Ectodermal cell (in vitro differentiated cells): ENCODE data around the gene EHF.

Experiments
- H3K27ac ChIP-seq: 2 replicates; pipeline ENCODE4 v1.7.0; 2013; ENCODE audit warnings: mild to moderate bottlenecking, low read depth, low read length; ENCODE audit not compliant: insufficient read depth, poor library complexity, severe bottlenecking
- H3K27me3 ChIP-seq: 2 replicates; pipeline ENCODE4 v1.7.0; 2013; ENCODE audit warnings: mild to moderate bottlenecking, low read length; ENCODE audit not compliant: insufficient read depth, control insufficient read depth, poor library complexity, severe bottlenecking
- H3K36me3 ChIP-seq: one replicate; pipeline ENCODE4 v1.7.0; 2013; ENCODE audit warnings: low read length; ENCODE audit not compliant: control insufficient read depth, insufficient read depth
- H3K4me1 ChIP-seq: one replicate; pipeline ENCODE4 v1.7.0; 2013; ENCODE audit warnings: low read length; ENCODE audit not compliant: control insufficient read depth, insufficient read depth
- H3K4me3 ChIP-seq: 2 replicates; pipeline ENCODE4 v1.7.0; 2013; ENCODE audit warnings: low read depth, low read length, control low read depth; ENCODE audit not compliant: insufficient read depth
- H3K9me3 ChIP-seq: 2 replicates; pipeline ENCODE4 v1.7.0; 2013; ENCODE audit warnings: mild to moderate bottlenecking, low read length, moderate library complexity; ENCODE audit not compliant: control insufficient read depth
- WGBS, 2 experiments: methylation state at CpG; one replicate each; pipeline ENCODE4 v1.1.7; 2013; ENCODE audit warnings: missing lambda C conversion rate in 2 of 2; 5-methylcytosine and 5-hydroxymethylcytosine counted together

EHF gene

DNA sequence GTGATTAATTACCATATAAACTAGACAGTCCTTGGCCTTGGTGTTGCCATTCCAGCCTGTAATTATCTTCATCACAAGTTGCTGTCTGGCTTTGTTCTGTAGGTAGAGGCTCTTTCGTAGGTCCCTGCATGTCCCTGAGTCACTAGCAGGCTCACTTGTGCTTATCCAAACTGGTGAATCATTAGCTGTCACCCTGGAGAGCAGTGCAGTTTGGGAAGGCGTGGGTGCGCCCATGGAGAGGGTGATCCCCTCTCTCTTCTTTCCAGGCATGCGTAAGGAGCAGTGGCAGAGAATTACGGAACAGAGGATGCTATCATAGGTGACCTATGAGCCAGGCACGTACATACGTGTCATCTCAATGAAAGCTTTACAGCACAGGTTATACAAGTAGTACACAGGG is 11.0 kb upstream of the EHF start:
- Histone ChIP-seq H3K27me3 (no peaks in the 10 kb centered on the region), H3K9me3 (no peaks in the 10 kb centered on the region), H3K36me3 (no peaks in the 10 kb centered on the region), H3K27ac (no peak overlapping the region), H3K4me1 (no peaks in the 10 kb centered on the region), H3K4me3 (no peak overlapping the region)
- 92% methylated on average over 7 of the region's 7 CpGs for WGBS, 2 experiments

DNA sequence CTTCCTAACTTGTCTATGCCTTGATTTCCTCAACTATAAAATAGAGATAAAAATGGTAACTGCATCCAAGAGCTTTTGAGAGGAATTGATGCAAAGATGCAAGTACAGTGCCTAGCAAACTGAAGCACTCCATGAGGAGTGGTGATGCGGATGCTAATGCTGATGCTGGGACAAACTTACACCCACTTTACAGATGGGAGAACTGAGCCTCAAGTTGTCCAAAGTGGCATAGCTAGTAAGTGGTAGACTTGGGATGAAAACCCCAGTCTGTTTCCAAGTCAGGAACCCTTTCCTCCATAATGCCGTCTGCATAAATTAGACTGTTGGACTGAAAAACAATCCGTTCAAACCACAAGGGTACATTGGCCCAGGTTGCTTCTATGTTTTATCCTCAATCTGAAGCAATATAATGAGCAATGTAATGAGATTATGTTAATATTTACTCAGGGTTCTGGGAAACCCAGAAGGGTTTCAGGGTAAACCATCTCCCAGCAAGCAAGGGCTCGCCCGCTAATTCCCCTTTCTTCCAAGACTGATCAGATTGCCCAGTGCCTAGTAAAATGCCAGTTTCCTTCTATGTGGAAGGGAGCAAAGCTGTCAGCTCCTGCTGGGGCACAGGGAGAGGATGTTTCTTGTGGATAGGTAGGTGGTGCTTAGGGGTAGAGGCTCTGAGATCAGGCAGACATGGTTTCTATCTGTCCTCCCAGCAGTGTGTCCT is 10.4 kb upstream of the EHF start:
- Histone ChIP-seq H3K27ac (no peak overlapping the region), H3K9me3 (no peaks in the 10 kb centered on the region), H3K27me3 (no peaks in the 10 kb centered on the region), H3K4me1 (no peaks in the 10 kb centered on the region), H3K36me3 (no peaks in the 10 kb centered on the region), H3K4me3 (no peak overlapping the region)
- WGBS, 2 experiments: 95 to 97% methylated on average over 5 of the region's 5 CpGs

DNA sequence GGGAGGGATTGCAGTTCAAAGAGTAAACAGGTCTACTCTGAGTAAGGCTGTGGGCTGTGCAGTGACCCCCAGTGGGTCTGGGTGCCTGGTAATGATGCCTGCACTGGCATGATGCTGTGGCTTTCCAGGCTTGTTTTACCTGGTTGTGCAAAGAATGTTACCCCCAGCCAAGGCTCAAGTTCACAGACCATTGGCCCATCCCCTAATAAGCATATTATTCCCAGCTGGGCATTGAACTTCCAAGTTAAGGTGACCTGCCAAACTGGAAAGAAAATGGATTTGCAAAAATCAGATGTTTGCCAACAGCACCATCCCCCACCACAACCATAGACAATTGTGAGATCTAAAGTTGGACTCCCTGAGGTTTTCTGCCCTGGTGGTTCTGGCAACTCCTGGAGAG is 7.9 kb upstream of the EHF start:
- Histone ChIP-seq H3K27me3 (no peaks in the 10 kb centered on the region), H3K36me3 (no peaks in the 10 kb centered on the region), H3K4me3 (no peak overlapping the region), H3K27ac (no peak overlapping the region), H3K4me1 (no peaks in the 10 kb centered on the region), H3K9me3 (no peaks in the 10 kb centered on the region)

DNA sequence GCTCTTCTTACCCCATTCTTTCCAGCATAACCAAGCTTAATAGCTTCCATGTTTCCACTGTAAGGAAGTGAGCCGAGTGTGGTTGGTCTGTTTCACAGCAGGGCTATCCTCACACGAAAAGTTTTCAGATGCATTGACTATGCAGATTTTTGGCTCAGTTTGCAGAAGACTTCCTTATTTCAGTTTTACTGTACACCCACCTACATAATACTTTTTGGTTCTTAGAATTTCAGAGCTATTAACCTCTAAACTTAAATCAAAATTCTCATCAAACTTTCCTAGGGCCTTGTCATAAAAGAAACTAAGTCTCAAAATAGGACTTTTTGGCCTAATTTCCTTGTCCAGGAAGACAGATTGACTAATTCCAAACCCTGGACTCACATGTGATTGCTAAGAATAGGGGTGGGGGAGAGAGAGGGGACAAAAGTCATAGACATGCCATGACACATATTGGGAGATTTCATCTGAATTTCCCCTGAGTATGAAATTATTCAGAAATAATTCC is 7.3 kb upstream of the EHF start:
- Histone ChIP-seq H3K27ac (no peak overlapping the region), H3K27me3 (no peaks in the 10 kb centered on the region), H3K9me3 (no peaks in the 10 kb centered on the region), H3K4me3 (no peak overlapping the region), H3K36me3 (no peaks in the 10 kb centered on the region), H3K4me1 (no peaks in the 10 kb centered on the region)
- 81 to 88% methylated on average over 2 of the region's 2 CpGs for WGBS, 2 experiments

DNA sequence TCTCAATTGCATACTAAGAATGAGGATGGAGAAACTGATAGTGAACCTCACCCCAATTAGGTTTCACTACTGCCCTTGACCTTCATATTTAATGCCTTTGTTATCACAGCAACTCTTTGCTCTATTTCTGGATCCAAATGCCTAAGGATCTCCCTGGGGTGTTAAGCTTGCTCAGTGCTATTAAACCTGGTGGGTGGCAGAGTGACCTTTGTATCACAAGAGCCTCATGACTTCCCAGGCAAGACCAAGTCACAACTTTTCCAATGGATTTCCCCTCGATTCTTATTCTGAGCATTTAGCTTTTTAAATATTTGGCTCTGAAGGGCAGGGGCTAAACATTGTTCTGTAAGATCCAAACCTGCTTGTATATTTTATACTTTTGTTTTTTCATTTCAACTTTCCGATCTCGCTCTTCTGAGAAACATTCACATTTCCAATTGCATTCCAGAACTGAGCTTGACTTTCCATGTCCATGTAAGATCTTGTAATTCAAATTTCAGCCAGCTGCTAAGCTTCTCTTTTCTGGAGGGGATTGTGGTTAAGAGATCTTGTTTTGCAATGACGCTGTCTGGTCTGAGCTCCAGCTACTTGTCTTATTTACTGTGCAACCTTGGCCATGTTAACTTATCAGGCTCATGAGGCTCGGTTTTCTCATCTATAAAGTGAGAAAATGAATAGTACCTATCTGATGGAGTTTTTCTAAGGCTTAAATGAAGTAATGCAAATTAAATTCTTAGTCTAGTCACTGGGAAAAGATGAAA is 6.4 kb upstream of the EHF start:
- Histone ChIP-seq H3K4me3 (no peak overlapping the region), H3K4me1 (no peaks in the 10 kb centered on the region), H3K27ac (no peak overlapping the region), H3K9me3 (no peaks in the 10 kb centered on the region), H3K27me3 (no peaks in the 10 kb centered on the region), H3K36me3 (no peaks in the 10 kb centered on the region)
- 93 to 95% methylated on average over 5 of the region's 5 CpGs for whole genome bisulfite sequencing, 2 experiments

DNA sequence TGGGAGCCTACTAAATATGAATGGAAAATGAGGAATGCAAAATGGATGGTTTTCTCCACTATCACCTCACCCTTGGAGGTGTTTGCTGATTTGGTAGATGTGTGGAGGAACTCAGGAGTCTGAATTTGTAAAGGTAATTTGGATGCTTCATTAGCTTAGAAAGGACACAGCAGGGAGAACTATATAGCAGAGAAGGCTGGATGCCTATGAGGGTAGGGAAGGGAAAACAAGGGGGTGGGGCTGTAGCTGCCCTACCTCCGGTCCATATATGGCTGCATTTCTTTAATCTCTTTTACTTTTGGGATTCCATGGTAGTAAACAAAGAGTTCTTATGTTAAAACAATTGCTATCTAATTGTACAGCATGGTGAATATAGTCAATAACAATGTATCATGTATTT is 4.8 kb upstream of the EHF start:
- Histone ChIP-seq H3K4me3 (no peak overlapping the region), H3K27ac (no peak overlapping the region), H3K9me3 (no peaks in the 10 kb centered on the region), H3K4me1 (no peaks in the 10 kb centered on the region), H3K27me3 (no peaks in the 10 kb centered on the region), H3K36me3 (no peaks in the 10 kb centered on the region)
- WGBS, 2 experiments: 67 to 83% methylated on average over 1 of the region's 1 CpG

DNA sequence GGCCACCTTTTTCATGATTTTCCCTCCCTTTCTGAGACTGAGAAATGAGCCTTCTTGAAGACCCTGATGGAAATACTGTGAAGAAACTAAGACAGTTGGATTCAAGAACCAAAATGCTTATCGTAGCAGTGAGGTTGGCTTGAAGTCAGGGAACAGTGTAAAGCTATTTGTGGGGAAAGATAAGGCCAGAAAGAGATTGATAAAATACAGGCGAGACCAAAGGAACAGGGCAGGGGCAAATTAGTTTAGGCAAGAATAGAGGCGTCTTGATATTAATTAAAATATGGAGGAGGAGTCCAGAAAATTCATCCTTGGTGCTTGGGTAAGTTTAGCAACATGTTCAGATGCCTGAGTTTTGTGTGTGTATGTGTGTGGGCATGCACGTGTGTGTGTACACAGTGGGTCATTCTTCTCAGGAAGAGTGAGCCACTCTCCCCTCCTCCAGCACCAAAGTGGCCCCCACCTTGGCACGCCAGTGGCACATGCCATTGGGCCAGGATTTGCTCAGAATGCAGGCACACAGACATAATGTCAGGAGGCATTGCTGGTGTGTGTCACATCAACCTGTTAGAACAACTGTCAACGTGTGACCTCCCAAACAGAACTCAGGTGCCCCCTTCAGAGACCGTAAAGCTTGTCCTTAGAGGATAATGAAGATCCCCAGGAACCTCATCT is 3.9 kb upstream of the EHF start:
- Histone ChIP-seq H3K36me3 (no peaks in the 10 kb centered on the region), H3K4me3 (no peak overlapping the region), H3K9me3 (no peaks in the 10 kb centered on the region), H3K4me1 (no peaks in the 10 kb centered on the region), H3K27me3 (no peaks in the 10 kb centered on the region), H3K27ac (no peak overlapping the region)
- WGBS, 2 experiments: 90 to 91% methylated on average over 7 of the region's 7 CpGs

DNA sequence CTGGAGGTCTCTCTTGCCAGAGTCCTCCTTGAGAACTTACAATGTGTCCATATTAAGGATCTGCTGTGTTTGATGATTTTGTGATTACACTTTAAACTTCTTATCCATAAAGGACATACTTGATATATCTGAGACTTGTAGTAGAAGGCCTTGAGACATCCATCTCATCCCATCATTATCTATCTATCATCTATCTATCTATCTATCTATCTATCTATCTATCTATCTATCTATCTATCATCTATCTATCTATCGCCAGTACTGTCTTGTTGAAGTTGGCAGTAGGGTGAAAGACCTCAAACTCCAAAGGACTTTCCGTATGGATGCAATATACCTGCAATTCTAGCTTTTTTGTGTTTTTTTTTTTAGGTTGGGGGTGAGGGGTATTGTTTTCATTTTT is 2.5 kb upstream of the EHF start:
- Histone ChIP-seq H3K9me3 (no peaks in the 10 kb centered on the region), H3K36me3 (no peaks in the 10 kb centered on the region), H3K27me3 (no peaks in the 10 kb centered on the region), H3K4me3 (no peak overlapping the region), H3K4me1 (no peaks in the 10 kb centered on the region), H3K27ac (no peak overlapping the region)
- WGBS, 2 experiments: 100% methylated on average over 2 of the region's 2 CpGs

DNA sequence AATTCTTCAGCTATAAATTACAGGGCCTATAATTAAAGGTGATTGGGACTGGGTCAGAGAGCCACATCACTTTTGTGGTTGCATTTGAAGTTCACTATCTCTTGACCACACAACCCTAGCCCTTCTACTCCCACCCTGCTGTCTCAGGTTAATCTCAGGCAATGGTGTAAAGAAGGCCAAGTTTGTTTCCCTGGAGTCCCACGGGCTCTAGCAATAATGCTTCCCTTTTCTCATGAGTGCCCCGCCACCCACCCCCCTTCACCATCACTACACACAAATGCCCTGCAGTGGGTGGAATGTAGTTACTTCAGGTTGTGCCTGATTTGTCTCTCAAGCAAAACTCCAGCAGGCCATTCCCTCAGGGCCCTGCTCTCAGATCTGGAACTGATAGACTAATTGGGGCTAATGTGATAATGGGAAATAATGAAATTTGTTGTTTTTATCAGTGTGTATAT is 1.8 kb upstream of the EHF start:
- Histone ChIP-seq H3K9me3 (no peaks in the 10 kb centered on the region), H3K27me3 (no peaks in the 10 kb centered on the region), H3K27ac (no peak overlapping the region), H3K36me3 (no peaks in the 10 kb centered on the region), H3K4me3 (no peak overlapping the region), H3K4me1 (no peaks in the 10 kb centered on the region)
- 95 to 98% methylated on average over 2 of the region's 2 CpGs for WGBS, 2 experiments

DNA sequence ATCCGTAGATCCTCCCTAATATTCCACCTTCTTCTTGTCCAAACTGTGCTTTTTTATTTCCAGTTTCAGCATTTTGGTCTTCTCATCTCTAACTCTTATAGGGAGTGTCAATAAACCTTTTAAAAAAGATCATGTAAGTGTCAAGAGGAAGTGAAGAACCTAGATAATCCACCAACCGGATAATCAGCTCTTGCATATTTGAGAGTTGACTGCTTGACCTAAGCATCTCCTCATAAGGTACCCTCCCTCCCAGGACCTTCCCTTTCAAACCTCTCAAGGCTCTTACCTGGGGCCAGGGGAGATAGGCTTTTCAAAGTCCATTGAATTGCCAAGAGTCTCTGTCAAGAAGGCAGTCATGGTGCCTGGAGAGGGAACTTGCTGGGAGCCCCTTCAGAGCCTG is 691 bp upstream of the EHF start:
- Histone ChIP-seq H3K4me3 (no peak overlapping the region), H3K9me3 (no peaks in the 10 kb centered on the region), H3K36me3 (no peaks in the 10 kb centered on the region), H3K27me3 (no peaks in the 10 kb centered on the region), H3K4me1 (no peaks in the 10 kb centered on the region), H3K27ac (no peak overlapping the region)
- 87 to 94% methylated on average over 2 of the region's 2 CpGs for WGBS, 2 experiments
